Gastroesophageal sphincter (tissue), 4 donors: ENCODE results near the gene PWP2. TPM values are rescaled to one million over a fixed set of nuclear protein-coding genes. Genes with fewer than 3 reads are reported as not detected.
A peak's percentile ranks its signal among the peaks of the same experiment; 100 is the strongest.

ENCODE experiments used
- ATAC-seq: fragments of 150-250 bp; one replicate; pipeline ENCODE4 v1.9.1; 2016; ENCODE audit warnings: mild to moderate bottlenecking, moderate library complexity
- H3K27ac ChIP-seq, 4 donors: fragments of 200-600 bp; sonication (generic) in 3 of 4; 1 replicate in 3 of 4; 2 replicates in 1 of 4; pipeline ENCODE4 v1.5.1; 2016 to 2019
- H3K27me3 ChIP-seq: fragments of 200-600 bp; sonication (generic); one replicate; pipeline ENCODE4 v1.5.1; 2019
- H3K36me3 ChIP-seq, 2 donors: fragments of 200-600 bp; sonication (generic); one replicate each; pipeline ENCODE4 v1.5.1; 2019; ENCODE audit warnings: control low read depth in 1 of 2
- H3K4me1 ChIP-seq, 3 donors: fragments of 200-600 bp; sonication (generic); 1 replicate in 2 of 3; 2 replicates in 1 of 3; pipeline ENCODE4 v1.5.1; 2016 to 2019; ENCODE audit warnings: control low read depth in 2 of 3
- H3K4me3 ChIP-seq, 2 donors: fragments of 200-600 bp; sonication (generic); one replicate each; pipeline ENCODE4 v1.5.1; 2019; ENCODE audit warnings: mild to moderate bottlenecking in 1 of 2, moderate library complexity in 1 of 2
- H3K9me3 ChIP-seq, 3 donors: fragments of 200-600 bp; sonication (generic); one replicate each; pipeline ENCODE4 v1.5.1; 2017 to 2019; ENCODE audit warnings: control low read depth in 2 of 3
- CTCF ChIP-seq, 4 experiments: fragments of 200-600 bp in 2 of 4; fragments of 450-650 bp in 2 of 4; sonication (generic) in 1 of 4; IDR thresholded peaks; one replicate each; pipeline ENCODE4 v1.5.1; 2017 to 2019; ENCODE audit warnings: antibody characterized with exemption in 4 of 4, mild to moderate bottlenecking in 2 of 4, moderate library complexity in 2 of 4
- EP300 ChIP-seq: sonication (generic); formaldehyde crosslinking; IDR thresholded peaks from one replicate; pipeline ENCODE4 v1.6.1; 2017; ENCODE audit warnings: antibody characterized with exemption, mild to moderate bottlenecking
- POLR2A ChIP-seq, 2 donors: fragments of 450-650 bp; IDR thresholded peaks; one replicate each; pipeline ENCODE4 v1.6.1; 2017; ENCODE audit warnings: antibody characterized with exemption in 2 of 2, mild to moderate bottlenecking in 2 of 2, moderate library complexity in 1 of 2
- POLR2AphosphoS5 ChIP-seq: sonication (generic); formaldehyde crosslinking; IDR thresholded peaks from one replicate; pipeline ENCODE4 v1.6.1; 2017; ENCODE audit warnings: antibody characterized with exemption
- WGBS, 2 donors: methylation state at CpG; one replicate each; pipeline ENCODE4 v1.1.5; 2018; ENCODE audit warnings: low coverage in 1 of 2; 5-methylcytosine and 5-hydroxymethylcytosine counted together
- total RNA-seq, 4 donors: library from RNA; depleted of rRNA; stranded (reverse); fragments of >200 nt; gene quantifications; one replicate each; pipeline ENCODE4 v1.1.0, GENCODE V29; 2016

The PWP2 gene
- total RNA-seq, 4 donors from 2014 or later: 3.4 to 9.2 (median 6.1) TPM

- peaks cover 0 to 99% of the 10 kb centered on the region in 2 donors for H3K36me3 ChIP-seq
Observed at GRCh38 chr21:44082648-44083440, 24.4 kb upstream of the PWP2 start.

GRCh38 chr21:44083631-44084291 lies 23.4 kb upstream of the PWP2 start:
- WGBS, 2 donors: 45 to 63% methylated on average over 2 to 10 of the region's 16 CpGs
- no peak for ATAC-seq

More at GRCh38 chr21:44082648-44083440, 24.4 kb upstream of the PWP2 start:
- H3K27ac ChIP-seq: peak overlapping the region in 1 of 4 donors; percentile 57
- H3K4me3 ChIP-seq: no peak overlapping the region
- TF ChIP-seq EP300 (no peak), POLR2AphosphoS5 (no peak), POLR2A (IDR thresholded peaks at IDR 0.05) (no peak), CTCF (IDR thresholded peaks at IDR 0.05) (no peak)
- 90 to 100% methylated on average over 4 to 17 of the region's 24 CpGs for WGBS, 2 donors
- no peaks in the 10 kb centered on the region for H3K9me3 ChIP-seq
- no peaks in the 10 kb centered on the region for H3K27me3 ChIP-seq
- no peak for ATAC-seq
- H3K4me1 ChIP-seq: peaks cover 0 to 16% (median 0%) of the 10 kb centered on the region in 3 donors

GRCh38 chr21:44084496-44085241 lies 22.5 kb upstream of the PWP2 start:
- Histone ChIP-seq H3K27ac (peak overlapping the region in 3 of 4 donors; percentile 45 to 63 (median 57)), H3K9me3 (no peaks in the 10 kb centered on the region), H3K27me3 (no peaks in the 10 kb centered on the region), H3K36me3 (peaks cover 0 to 99% of the 10 kb centered on the region in 2 donors), H3K4me1 (peaks cover 0 to 16% (median 0%) of the 10 kb centered on the region in 3 donors), H3K4me3 (no peak overlapping the region)
- 76 to 80% methylated on average over 4 to 6 of the region's 7 CpGs for WGBS, 2 donors
- TF ChIP-seq POLR2A (IDR thresholded peaks at IDR 0.05) (no peak), POLR2AphosphoS5 (no peak), CTCF (IDR thresholded peaks at IDR 0.05) (no peak), EP300 (no peak)
- ATAC-seq: no peak

More at GRCh38 chr21:44083631-44084291, 23.4 kb upstream of the PWP2 start:
- TF ChIP-seq EP300: no peak
- no peak for TF ChIP-seq CTCF (IDR thresholded peaks at IDR 0.05)
- TF ChIP-seq POLR2AphosphoS5: no peak
- TF ChIP-seq POLR2A (IDR thresholded peaks at IDR 0.05): no peak
- Histone ChIP-seq H3K9me3 (no peaks in the 10 kb centered on the region), H3K27ac (peak overlapping the region in 3 of 4 donors; percentile 42 to 63 (median 57)), H3K4me1 (peaks cover 0 to 16% (median 0%) of the 10 kb centered on the region in 3 donors), H3K4me3 (no peak overlapping the region), H3K36me3 (peaks cover 0 to 99% of the 10 kb centered on the region in 2 donors), H3K27me3 (no peaks in the 10 kb centered on the region)

GRCh38 chr21:44085491-44086321 lies 21.5 kb upstream of the PWP2 start:
- no peaks in the 10 kb centered on the region for H3K9me3 ChIP-seq
- H3K4me1 ChIP-seq: peaks cover 0 to 16% (median 0%) of the 10 kb centered on the region in 3 donors
- H3K27ac ChIP-seq: peak overlapping the region in 3 of 4 donors; percentile 45 to 63 (median 57)
- ATAC-seq: no peak
- peaks cover 0 to 99% of the 10 kb centered on the region in 2 donors for H3K36me3 ChIP-seq
- H3K27me3 ChIP-seq: no peaks in the 10 kb centered on the region
- WGBS, 2 donors: 68 to 82% methylated on average over 10 to 12 of the region's 15 CpGs
- no peak for TF ChIP-seq CTCF (IDR thresholded peaks at IDR 0.05)
- no peak for TF ChIP-seq POLR2AphosphoS5
- TF ChIP-seq POLR2A (IDR thresholded peaks at IDR 0.05): no peak
- TF ChIP-seq EP300: no peak
- H3K4me3 ChIP-seq: no peak overlapping the region
